A673 (cell line): ENCODE results near the gene ARL3. TPM values are rescaled to one million over a fixed set of nuclear protein-coding genes. Genes with fewer than 3 reads are reported as not detected.

Experiments used
- BruUV-seq: library from RNA; stranded (reverse); fragments of 400-500 nt; replicated peaks from 2 replicates; lab custom pipeline; 2021; lab: Mats Ljungman, UMichigan
- CTCF ChIA-PET: fragments of 300-600 bp; sonication (Branson Sonifier 250); formaldehyde crosslinking; loops from one replicate; lab custom pipeline; 2022; ENCODE audit warnings: antibody characterized with exemption; lab: Charles Lee
- POLR2A ChIA-PET: fragments of 300-600 bp; sonication (Branson Sonifier 250); formaldehyde crosslinking; loops from one replicate; lab custom pipeline; 2022; ENCODE audit warnings: antibody characterized with exemption; ENCODE audit not compliant: low non-redundant PET; lab: Charles Lee
- DNase-seq: peaks from one replicate; pipeline ENCODE4 v3.0.0-alpha.2; 2015; ENCODE audit warnings: low spot score
- H3K27ac ChIP-seq: fragments of 200-600 bp; sonication (generic); 2 replicates; pipeline ENCODE4 v1.5.1; 2016; ENCODE audit warnings: mixed run types, low read depth, mild to moderate bottlenecking, mixed read lengths, antibody characterized with exemption, low read length; ENCODE audit not compliant: poor library complexity, severe bottlenecking
- H3K27me3 ChIP-seq: fragments of 200-600 bp; sonication (generic); replicated peaks from 2 replicates; pipeline ENCODE4 v1.6.1; 2017; ENCODE audit warnings: mixed run types, low read depth, mild to moderate bottlenecking, mixed read lengths, antibody characterized with exemption, low read length; ENCODE audit not compliant: insufficient read depth, poor library complexity
- H3K36me3 ChIP-seq: fragments of 200-600 bp; sonication (generic); 2 replicates; pipeline ENCODE4 v1.6.1; 2016; ENCODE audit warnings: mixed run types, mild to moderate bottlenecking, mixed read lengths, antibody characterized with exemption, low read length; ENCODE audit not compliant: insufficient read depth, poor library complexity, severe bottlenecking
- H3K4me1 ChIP-seq: fragments of 200-600 bp; sonication (generic); 2 replicates; pipeline ENCODE4 v1.6.1; 2017; ENCODE audit warnings: mixed run types, mild to moderate bottlenecking, mixed read lengths, antibody characterized with exemption, low read length; ENCODE audit not compliant: insufficient read depth, poor library complexity, severe bottlenecking
- H3K4me3 ChIP-seq: fragments of 200-600 bp; sonication (generic); 2 replicates; pipeline ENCODE4 v1.5.1; 2016; ENCODE audit warnings: low read depth, mixed run types, mild to moderate bottlenecking, mixed read lengths, low read length; ENCODE audit not compliant: poor library complexity, severe bottlenecking
- H3K9me3 ChIP-seq: fragments of 200-600 bp; sonication (generic); 2 replicates; pipeline ENCODE4 v1.6.1; 2016; ENCODE audit warnings: mixed run types, low read depth, mild to moderate bottlenecking, mixed read lengths, antibody characterized with exemption, low read length; ENCODE audit not compliant: poor library complexity, severe bottlenecking
- CTCF ChIP-seq: fragments of 300-800, 200-600 bp; sonication (generic); conservative IDR thresholded peaks from 2 replicates; pipeline ENCODE4 v1.5.1; 2017; ENCODE audit warnings: low read depth, mild to moderate bottlenecking, antibody characterized with exemption, low read length, moderate library complexity, mixed read lengths
- EZH2 ChIP-seq: fragments of 200-600 bp; sonication (generic); IDR thresholded peaks from 2 replicates; pipeline ENCODE4 v1.6.1; 2017; ENCODE audit warnings: borderline replicate concordance, low read depth, mild to moderate bottlenecking, mixed read lengths, antibody characterized with exemption, low read length; ENCODE audit not compliant: poor library complexity, severe bottlenecking
- intact Hi-C: fragments of 100-400 bp; cut with micrococcal nuclease; formaldehyde crosslinking; loops from one replicate; pipeline ENCODE4 v1.10.0; 2022; ENCODE audit not compliant: unreplicated experiment
- total RNA-seq: library from RNA; stranded (reverse); gene quantifications from 2 replicates; pipeline ENCODE4 v1.2.3, GENCODE V29; 2021

Gene ARL3
- total RNA-seq, 1 experiment from 2014 or later = 14.9 TPM

- POLR2A ChIA-PET = no interaction called here
- no peak overlapping the region for H3K27ac ChIP-seq
- no TSS peak for BruUV-seq
Measured at GRCh38 chr10:102651455-102652169, 62.6 kb downstream of the ARL3 start.

GRCh38 chr10:102650655-102651454 lies 63.3 kb downstream of the ARL3 start:
- H3K4me3 ChIP-seq = no peak overlapping the region
- POLR2A ChIA-PET = no interaction called here

More at GRCh38 chr10:102651455-102652169, 62.6 kb downstream of the ARL3 start:
- H3K9me3 ChIP-seq = no peaks in the 10 kb centered on the region
- H3K27me3 ChIP-seq = no peaks in the 10 kb centered on the region
- peaks cover 10% of the 10 kb centered on the region for H3K4me1 ChIP-seq
- intact Hi-C loops = no loop called here
- H3K4me3 ChIP-seq = no peak overlapping the region
- H3K36me3 ChIP-seq = peaks cover 11% of the 10 kb centered on the region
- no peak for DNase-seq
- TF ChIP-seq EZH2 = no peak
- no peak for TF ChIP-seq CTCF
- CTCF ChIA-PET = no interaction called here

More at GRCh38 chr10:102650655-102651454, 63.3 kb downstream of the ARL3 start:
- no peak for DNase-seq
- no peaks in the 10 kb centered on the region for H3K9me3 ChIP-seq
- H3K27ac ChIP-seq = peak overlapping the region; percentile 19
- BruUV-seq = no TSS peak
- peaks cover 14% of the 10 kb centered on the region for H3K4me1 ChIP-seq
- intact Hi-C loops = no loop called here
- TF ChIP-seq CTCF (no peak), EZH2 (no peak)
- H3K36me3 ChIP-seq = peaks cover 7% of the 10 kb centered on the region
- CTCF ChIA-PET = no interaction called here
- no peaks in the 10 kb centered on the region for H3K27me3 ChIP-seq
